Epidermal melanocyte (primary cell): ENCODE measurements around the gene E2F8.

Source experiments
- DNase-seq: peaks from one replicate; pipeline ENCODE4 v3.0.0; 2011; ENCODE audit warnings: low spot score; ENCODE audit not compliant: insufficient read length

E2F8 gene

DNA sequence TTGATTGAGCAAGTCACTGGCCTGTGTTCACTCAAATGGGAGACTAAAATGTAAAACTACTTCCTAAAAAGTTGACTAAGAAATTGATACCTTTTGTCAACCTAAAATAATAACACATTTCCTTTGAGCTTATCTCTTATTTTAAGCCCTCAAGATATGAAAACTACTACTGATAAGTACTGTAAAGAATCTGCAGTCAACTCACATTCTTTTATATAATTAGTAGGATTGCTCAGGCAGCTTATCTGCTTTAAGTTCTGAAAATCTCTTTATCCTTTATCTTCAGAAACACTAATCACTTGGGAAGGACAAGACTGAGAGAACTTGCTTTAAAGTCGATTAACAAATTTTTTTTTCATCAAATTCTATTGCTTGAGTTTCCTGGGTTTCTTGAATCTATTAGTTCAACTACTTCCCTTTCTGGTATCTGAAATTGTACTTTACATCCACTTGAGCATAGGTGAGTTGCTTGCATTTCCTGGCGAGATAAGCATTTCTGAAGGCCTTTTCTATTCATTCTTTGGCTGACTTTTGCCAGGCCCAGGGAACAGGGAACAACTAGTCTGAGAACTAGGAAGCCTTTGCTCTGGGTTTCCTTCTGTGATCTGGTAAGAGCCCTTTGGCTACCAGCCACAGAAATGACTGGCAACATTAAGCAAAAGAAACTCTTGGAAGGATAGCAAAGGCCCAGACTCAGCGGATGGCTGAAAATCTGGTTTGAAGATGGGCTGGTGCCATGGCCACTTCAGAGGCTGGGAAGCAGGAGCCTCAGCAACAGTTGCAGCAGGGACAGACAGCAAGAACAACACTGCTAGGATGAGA, 19.6 kb downstream of the E2F8 start:
- no peak for DNase-seq

DNA sequence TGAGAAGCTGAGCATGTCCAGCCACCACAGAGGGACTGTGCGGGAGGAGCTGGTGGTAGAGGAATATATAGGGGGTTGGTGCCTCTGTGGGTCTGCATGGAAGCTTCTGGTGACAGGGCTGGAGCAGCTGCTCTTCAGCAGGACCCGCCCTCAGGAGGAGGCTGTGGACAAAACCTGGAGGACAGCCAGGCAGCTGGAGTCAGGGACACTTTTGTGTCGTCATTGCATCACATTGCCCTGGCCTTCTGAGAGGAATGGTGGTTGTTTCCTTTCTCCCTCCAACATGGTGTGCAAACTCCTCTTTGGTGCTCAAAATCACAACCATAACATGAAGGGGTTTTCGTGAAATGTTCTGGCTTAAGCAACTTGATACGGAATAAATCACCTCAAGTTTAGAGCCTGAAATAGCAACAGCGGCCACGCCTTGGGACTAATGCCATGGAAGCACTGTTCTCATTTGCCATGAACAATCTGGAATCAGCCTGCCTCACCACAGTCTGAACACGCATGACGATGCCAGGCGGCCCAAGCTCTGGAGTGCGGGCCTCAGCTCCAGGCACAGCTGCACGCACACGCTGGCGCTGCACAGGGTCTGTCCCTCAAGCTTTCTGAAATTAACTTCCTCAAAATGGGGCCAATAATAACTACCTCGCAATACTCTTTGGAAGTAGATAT, 21.8 kb downstream of the E2F8 start:
- no peak for DNase-seq

DNA sequence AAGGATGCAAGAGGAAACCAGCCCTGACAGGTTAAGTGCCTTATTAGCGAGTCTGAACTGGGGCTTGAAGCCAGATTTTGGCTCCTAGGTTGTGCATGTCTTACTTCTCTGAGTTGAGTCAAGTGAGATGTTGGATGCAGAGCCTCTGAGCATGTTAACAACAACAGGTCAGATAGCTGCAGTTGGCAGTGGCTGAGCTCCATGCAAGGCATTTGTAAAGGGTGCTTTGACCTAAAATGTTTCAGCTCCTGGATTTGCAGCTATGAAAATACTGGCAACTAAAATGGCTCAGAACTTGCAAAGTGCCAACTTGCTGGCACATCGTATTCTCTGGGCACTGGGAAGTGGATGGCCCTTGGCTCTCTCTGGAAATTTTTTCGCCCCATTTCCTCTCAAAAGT, 22.5 kb downstream of the E2F8 start:
- DNase-seq, result no peak

DNA sequence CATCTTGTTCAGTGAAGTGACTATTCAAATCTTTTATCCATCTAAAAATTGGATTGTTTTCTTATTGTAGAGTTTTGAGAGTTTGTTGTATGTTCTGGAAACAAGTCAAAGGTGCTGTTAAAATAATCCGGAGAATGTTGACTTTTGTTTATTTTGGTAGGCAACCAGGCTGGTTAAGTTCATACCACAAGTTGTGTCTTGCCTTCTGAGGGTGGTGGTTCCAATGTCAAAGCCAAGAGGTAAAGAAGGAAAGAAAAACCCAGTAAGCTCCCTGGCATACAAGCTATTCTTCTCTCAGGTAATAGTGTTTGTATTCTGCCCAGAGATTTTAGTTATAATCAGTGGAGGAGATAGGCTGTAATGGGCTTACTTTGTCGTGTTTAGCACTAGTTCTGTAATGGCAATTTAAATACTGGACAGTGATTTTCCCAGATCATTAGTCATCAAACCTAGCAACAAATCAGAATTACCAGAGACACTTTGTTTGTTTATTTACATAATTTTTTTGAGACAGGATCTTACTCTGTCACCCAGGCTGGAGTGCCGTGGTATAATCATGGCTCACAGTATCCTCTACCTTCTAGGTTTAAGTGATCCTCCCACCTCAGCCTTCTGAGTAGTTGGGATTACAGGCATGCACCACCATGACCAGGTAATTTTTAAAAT, 23.9 kb downstream of the E2F8 start:
- no peak for DNase-seq

DNA sequence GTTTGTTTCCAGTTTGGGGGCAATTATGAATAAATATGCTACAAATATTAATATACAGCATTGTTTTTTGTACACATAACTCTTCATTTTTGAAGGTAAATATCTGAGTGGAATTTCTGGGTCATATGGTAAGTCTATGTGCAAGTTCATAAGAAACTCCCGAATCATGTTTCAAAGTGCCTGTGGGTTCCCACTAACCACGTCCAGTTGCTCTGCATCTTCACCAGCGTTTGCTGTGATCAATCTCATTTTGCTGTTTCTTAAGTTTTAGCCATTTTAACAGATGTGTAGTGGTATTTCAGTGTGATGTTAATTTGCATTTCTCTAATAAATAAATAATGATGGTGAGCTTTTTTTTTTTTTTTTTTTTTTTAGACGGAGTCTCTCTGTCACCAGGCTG, 24.7 kb downstream of the E2F8 start:
- no peak for DNase-seq

DNA sequence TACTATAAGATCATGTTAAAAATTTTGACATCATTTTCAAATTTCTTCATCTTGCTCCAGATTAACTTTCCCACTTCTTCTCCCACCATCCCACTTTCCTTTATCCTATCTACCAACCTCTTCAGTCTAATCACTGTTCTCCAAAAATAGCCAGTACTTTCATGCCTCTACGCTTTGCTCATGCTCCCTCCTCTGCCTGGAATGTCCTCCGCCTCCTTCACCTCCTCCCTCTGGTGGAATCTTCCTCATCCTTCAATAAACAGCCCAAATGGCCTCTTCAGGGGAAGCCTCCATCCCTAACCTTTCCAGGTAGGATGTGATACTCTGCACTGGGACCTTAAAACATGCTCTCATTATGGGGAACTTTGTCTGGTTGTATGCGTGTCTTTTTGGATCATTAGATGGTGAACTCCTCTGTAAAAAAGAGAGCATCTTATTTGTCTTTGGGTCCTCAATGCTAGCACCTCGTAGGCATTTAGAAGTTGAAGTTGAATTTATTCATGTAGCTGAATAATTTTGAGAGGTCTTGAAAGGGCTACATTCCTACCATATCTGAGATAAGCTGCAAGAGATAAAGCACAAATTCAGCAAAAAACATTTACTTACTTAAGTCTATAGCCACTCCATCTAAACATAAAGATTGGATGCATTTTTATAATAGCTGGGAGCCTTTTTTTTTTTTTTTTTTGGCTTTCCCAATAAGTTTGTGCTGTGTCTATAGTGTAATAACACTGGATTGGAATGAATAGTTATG, 31.0 kb downstream of the E2F8 start:
- no peak for DNase-seq

DNA sequence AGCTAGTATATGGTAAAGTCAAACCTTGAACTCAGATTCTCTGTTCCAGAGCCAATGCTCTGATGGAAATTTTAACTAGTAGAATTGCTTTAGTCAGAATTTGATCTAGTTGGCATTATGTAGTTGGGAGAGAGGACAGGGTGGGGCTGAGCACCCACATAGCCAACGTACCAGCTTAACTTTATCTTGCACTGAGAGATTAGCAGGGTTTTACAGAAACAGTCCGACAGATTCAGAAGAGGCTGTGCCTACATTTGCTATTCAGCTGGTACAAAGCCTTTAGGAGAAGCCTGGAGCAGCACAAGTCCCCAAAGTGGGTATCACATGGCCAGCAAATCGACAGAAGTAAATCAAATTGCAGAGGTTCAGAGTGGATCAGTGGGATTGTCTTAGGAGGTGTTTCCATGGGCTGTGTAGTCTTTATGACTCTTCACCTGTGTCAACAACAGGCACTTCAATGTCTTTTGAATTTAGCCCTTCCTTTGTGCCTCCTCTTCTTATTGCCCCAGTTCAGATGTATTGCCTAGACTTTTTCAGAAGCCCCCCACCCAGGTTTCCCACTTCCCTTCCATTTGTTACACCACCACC, 31.7 kb downstream of the E2F8 start:
- DNase-seq, result no peak

DNA sequence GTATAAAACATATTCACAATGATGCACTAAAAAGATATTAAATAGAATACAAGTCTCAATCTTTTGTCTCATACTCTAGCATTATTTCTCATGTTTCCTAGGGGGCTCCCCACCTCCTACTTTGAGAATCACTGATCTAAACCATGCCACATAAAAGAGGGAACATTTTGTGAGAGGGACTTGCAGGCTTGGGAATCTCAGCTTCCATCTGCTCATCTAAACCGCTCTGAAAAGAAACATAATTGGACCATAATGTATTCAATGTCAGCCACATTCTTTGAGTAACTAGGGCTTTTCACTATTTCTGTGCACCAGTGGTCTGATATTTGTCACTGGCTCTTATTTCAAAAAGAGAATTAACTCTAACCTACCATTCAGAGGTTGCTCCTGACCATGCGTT, 32.6 kb downstream of the E2F8 start:
- no peak for DNase-seq

DNA sequence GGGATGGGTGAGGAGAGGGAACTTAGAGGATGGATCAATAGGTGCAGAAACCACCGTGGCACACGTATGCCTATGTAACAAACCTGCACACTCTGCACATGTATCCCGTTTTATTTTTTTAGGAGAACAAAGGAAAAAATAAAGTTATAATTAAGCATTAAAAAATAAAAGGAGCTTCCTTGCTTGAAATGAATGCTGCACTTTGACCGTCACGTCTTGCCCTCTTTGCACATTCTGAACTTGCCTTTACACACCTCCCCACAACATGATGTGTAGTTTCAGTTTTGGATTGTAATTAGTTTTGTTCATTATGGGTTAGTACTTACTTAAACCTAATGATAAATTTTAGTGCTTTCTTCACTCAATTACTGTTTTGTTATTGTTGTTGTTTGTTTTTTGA, 35.9 kb downstream of the E2F8 start:
- no peak for DNase-seq

DNA sequence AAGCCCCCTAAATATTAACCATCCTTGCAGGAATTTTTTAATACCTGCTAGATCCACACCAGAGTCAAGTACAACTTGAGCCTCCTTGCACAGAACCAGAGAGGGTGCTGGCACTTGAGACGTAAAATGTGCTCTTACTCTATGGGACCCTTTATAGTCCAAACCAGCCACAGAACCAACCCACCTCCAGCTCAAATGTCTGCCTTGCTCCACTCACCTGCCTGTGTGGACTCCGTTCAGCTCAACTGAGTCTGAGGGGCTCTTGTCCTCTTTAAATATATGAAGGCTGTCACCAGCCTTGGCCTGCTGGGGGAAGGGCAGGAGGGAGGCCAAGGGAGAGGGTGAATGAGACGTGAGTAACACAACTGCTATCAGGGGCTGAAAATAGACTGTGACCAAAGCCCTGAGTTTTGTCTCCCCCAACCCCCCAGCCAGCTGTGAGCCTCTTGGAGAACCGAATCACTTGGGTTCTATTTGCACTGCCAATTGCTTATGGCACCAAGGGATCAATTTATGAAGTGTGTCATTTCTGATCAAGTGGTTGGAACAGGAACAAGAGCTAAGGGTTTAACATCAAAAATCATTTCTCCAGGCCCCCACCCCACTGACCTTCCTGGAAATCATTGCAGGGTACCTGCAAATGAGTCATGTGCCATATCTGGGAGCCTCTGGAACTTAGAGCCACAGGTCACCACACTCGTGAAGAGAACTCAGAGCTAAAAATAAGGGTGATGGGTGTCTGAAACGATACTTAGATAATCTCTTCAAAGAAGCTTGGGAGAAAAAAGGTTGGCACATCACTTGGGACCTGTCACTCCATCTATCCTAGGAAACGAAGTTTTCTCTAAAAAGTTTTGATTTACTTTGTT, 38.8 kb downstream of the E2F8 start, which contains the start of gene CSRP3:
Gene CSRP3, minus strand, starts transcription at position 247 of the 869 bp plus-strand sequence. CDS start 9,535 bp downstream, outside the sequence.
- DNase-seq, result no peak

DNA sequence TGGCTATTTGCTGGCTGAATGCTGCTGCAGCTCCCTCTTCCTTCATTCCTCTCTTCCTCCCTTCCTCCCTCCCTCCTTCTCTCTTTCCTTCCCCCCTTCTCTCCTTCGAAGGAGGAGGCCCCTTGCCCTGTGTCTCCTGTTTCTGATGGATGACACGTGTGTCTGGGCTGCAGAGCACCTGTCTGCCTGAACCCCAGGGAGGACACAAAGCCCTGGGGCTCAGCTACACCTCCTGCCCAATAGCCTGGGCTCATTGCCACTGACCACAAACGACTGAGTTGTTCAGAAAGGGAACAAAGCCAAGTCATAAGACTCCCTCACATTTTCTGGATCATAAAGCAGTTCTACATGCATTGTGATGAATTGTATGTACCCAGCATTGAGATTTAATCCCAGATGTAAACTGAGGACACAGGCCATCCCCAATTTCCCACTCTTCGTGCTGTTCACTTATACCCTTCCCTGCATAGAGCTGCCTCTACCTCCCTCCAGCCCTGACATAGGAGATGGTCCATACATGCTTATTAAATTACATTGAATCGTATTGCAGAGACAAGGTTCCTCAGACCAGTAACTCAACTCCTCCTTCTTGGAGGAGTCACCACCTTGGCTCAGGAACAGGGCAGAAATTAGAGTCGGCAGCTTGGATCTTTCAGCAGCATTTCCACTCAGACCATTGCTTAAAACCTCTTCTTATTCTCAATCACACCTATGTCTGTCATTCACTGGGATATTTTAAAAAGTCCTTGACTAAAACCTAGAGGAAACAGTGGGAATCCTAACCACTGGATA, 40.1 kb downstream of the E2F8 start:
- DNase-seq, result no peak

DNA sequence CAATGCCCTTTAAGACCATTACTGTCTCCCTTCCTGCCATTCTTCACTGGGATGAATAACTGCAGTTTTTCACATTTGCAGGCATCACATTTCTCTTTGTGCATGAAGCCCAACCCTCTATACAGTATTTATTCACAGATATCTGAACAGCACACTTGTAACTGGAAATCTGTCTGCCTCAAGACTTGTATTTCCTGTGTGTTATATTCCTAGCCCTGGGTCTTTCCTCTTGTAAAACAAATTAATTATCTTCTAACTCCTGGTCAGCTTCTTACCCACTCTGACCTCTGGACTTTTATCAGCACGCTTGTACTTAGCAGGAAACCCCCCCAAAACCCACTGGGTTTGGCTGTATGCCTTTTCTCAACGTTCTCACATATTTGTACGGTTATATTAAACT, 41.0 kb downstream of the E2F8 start:
- DNase-seq, result no peak

DNA sequence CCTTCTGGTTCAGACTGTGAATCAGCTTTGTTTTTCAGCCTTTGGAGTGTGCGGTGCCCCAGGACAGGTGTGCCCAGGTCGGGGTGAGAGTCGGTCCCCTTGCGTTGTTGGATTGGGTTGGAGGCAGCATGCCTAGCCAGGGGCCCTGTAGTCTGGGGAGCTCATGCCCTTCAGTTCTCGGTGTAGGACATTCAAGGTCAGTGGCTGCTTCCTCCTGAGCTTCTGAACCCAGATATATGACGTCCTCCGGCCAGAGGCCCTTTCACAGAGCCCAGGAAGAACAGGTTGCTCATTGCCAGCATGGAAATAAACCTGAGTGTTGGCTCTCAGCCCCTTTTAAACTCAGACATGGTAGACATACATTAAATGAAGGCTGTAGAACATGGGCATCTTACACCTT, 41.7 kb downstream of the E2F8 start:
- no peak for DNase-seq

DNA sequence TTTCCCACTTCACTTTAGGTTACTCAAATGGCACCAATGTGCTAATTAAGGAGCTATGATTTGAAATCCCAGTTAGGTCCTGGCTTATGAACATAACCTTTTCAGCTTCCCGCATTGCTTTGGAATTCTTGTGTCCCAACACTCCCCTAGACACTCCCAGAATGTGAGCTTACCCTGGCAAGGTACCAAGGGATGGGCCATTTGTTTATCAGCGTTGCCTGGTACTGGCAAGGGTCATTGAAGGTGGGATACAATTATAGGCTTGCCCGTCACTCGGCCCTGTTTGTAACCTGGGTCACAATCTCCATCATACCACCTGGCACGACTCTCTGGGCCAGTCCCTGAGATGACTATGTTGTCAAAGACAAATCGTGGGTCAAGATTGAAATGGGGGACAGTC, 44.3 kb downstream of the E2F8 start:
- DNase-seq, result no peak

DNA sequence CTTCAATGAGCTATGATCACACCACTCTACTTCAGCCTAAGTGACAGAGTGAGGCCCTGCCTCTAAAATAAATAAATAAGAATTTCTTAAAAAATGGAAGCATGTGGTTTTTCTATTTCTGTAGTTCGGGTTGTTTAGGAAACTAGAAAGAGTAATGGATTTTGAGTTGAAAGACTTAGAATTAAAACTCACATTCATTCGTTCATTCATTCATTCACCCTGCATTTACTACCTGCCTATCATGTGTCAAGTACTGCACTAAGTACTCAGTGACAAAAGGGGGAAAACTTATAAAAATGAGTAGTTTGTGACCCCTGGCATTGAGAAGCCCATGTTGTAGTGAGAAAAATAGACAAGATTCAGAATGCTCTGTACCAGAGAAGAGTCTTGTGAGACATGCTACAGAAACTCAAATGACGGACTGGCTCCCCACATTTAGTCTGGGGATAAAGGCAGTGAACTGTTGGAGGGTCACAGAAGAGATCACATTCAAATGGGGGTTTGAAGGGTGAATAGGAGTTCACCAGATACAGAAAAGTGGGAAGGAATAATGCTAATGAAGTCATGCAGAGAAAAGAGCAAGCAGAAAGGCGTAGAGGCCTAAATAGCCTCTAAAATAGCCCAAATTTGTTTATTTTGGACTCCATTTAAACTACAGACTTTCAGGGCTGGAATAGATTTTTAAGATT, 46.0 kb downstream of the E2F8 start:
- DNase-seq, result no peak

DNA sequence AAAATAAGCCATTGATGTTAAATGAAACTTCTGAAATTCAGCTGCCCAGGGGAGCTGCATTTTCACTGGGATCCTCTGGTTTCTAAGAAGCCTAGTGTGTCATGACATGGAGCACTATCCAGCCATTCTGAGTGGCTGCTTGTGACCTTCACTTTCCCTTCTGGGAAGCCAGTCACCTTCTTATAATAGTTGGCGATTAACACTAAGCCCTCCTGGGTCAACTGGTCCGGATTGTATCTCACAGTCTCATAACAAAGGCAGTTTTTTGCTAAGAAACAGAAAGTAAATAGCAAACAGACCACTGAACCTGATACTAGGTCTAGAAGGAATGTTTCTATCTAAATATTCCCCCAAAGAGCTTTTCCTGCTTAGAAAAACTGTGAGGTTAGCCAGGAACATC, 46.8 kb downstream of the E2F8 start:
- no peak for DNase-seq

DNA sequence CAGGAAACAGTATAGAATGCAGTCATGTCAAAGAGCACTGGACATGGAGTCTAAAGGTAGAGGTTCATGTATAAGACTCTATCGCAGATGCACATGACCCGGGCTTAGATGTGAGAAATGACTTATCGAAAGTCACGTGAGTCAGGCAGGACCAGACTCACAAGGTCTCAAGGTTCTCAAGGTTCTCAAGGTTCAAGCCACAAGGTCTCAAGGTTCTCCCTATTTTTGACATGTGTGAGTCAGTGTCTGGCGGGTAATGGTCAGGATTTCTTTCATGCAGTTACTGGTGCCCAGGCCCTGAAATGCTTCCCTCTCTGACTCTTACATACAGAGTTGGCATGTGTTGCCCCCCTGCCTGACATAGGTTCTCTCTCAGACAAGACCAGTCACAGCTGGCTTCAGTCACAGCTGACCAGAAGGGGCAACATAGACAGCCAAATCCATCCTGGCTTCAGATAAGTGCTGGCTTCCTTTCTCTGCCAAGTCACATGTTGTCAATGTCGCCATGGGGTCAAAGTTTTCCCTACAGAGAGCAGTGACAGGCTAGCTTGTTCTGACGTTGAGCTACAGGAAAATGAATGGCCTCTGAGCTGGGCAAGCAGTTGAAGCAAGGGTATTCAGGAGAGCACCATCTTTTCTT, 49.1 kb downstream of the E2F8 start:
- no peak for DNase-seq

DNA sequence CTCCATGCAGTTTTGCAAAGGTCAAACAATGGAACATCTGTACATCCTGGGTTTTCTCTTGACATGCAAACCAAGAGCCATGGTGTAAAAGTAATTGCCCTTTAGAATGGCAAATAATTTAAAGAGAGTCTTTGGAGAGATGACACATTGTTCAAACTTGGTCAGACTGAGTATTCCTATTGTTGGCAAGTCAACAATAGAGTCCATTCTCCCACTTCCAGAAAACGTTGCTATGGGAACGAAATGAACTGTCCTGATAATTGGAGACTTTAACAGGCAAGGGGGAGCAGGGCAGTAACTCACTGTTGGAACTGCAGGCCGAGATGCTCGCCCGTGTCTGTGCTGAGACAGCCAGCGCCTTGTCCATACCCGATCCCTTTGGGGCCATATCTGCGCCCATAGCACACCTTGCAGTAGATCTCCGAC, 52.9 kb downstream of the E2F8 start:
- DNase-seq, result no peak
